ENCODE measurements around the gene PNPLA6.

DNA sequence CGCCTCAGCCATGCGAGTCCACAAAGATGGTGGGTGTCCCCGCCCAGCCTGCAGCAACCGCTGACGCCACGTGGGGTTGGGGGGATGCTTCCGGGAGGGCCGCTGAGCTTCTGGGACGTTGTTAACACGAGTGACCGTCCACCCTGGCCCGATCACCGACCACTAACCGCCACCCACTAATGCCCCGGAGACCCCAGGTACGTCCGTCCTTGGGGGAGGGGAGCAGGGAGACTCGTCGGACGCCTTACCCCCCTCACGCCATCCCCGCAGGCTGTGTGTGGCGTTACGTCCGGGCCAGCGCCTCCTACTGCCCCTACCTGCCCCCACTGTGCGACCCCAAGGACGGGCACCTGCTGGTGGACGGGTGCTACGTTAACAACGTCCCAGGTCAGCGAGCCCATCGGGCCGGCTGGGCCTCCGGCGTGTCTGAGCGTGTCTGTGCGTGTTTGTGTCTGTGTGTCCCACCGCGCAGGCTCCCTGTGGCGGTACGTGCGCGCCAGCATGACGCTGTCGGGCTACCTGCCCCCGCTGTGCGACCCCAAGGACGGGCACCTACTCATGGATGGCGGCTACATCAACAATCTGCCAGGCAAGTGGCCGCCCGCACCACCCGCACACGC is 21.3 kb downstream of the PNPLA6 start:
- TF ChIP-seq ARNT (IDR thresholded peaks at IDR 0.05) (no peak), CTBP1 (IDR thresholded peaks at IDR 0.05; ENCODE audit: borderline replicate concordance) (no peak), BHLHE40 (IDR thresholded peaks at IDR 0.05; ENCODE audit: borderline replicate concordance) (no peak), SP1 (IDR thresholded peaks at IDR 0.05) (no peak), ZNF384 (IDR thresholded peaks at IDR 0.05) (no peak), FOXM1 (IDR thresholded peaks at IDR 0.05; ENCODE audit: borderline replicate concordance) (no peak), FOXA1 (IDR thresholded peaks at IDR 0.05) (no peak), FOXK2 (IDR thresholded peaks at IDR 0.05) (no peak), ELF4 (IDR thresholded peaks at IDR 0.05) (no peak), LEF1 (IDR thresholded peaks at IDR 0.05; ENCODE audit: borderline replicate concordance) (no peak), L3MBTL2 (conservative IDR thresholded peaks at IDR 0.05) (no peak), SUZ12 (IDR thresholded peaks at IDR 0.05) (no peak)
- TF ChIP-seq, protein P1, sequence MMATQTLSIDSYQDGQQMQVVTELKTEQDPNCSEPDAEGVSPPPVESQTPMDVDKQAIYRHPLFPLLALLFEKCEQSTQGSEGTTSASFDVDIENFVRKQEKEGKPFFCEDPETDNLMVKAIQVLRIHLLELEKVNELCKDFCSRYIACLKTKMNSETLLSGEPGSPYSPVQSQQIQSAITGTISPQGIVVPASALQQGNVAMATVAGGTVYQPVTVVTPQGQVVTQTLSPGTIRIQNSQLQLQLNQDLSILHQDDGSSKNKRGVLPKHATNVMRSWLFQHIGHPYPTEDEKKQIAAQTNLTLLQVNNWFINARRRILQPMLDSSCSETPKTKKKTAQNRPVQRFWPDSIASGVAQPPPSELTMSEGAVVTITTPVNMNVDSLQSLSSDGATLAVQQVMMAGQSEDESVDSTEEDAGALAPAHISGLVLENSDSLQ (IDR thresholded peaks at IDR 0.05): no peak
